CD14-positive monocyte (primary cell): ENCODE results near the gene ZBTB47. TPM values are rescaled to one million over a fixed set of nuclear protein-coding genes. Genes with fewer than 3 reads are reported as not detected.

Experiments
- DNase-seq, 3 donors: peaks; one replicate each; pipeline ENCODE4 v3.0.0-alpha.2; 2011 to 2022
- H2AFZ ChIP-seq: 2 replicates; pipeline ENCODE4 v1.6.0; 2012; ENCODE audit warnings: mild to moderate bottlenecking, low read depth, low read length, inconsistent platforms; ENCODE audit not compliant: insufficient read depth, poor library complexity, severe bottlenecking
- H3K27ac ChIP-seq, 2 donors: 1 replicate in 1 of 2; 2 replicates in 1 of 2; pipeline ENCODE4 v1.5.1; 2012 to 2013; ENCODE audit warnings: low read length in 2 of 2, control low read depth in 1 of 2, inconsistent platforms in 1 of 2, low read depth in 1 of 2, mild to moderate bottlenecking in 1 of 2
- H3K27me3 ChIP-seq, 2 donors: one replicate each; pipeline versions ENCODE4 v1.6.0 to v1.6.1; 2011 to 2013; ENCODE audit warnings: low read length in 2 of 2; ENCODE audit not compliant: control insufficient read depth in 2 of 2, insufficient read depth in 2 of 2
- H3K36me3 ChIP-seq, 2 donors: replicated peaks in 1 of 2; 1 replicate in 1 of 2; 2 replicates in 1 of 2; pipeline versions ENCODE4 v1.5.1 to v1.6.1; 2012 to 2013; ENCODE audit warnings: low read length in 2 of 2, control low read depth in 1 of 2, inconsistent platforms in 1 of 2, mild to moderate bottlenecking in 1 of 2; ENCODE audit not compliant: insufficient read depth in 2 of 2, control insufficient read depth in 1 of 2
- H3K4me1 ChIP-seq, 2 donors: 1 replicate in 1 of 2; 2 replicates in 1 of 2; pipeline versions ENCODE4 v1.5.1 to v1.6.1; 2012 to 2013; ENCODE audit warnings: low read length in 2 of 2, control low read depth in 1 of 2, inconsistent platforms in 1 of 2, mild to moderate bottlenecking in 1 of 2, moderate library complexity in 1 of 2; ENCODE audit not compliant: insufficient read depth in 2 of 2, control insufficient read depth in 1 of 2
- H3K4me2 ChIP-seq: replicated peaks from 2 replicates; pipeline ENCODE3; 2012; ENCODE audit warnings: low read length, moderate library complexity, mild to moderate bottlenecking; ENCODE audit not compliant: poor library complexity, severe bottlenecking; ENCODE audit errors: extremely low read depth
- H3K4me3 ChIP-seq, 3 experiments: fragments of 200-600 bp in 1 of 3; sonication (generic) in 1 of 3; replicated peaks in 1 of 3; 1 replicate in 2 of 3; 2 replicates in 1 of 3; pipeline ENCODE4 v1.5.1; 2011 to 2013; ENCODE audit warnings: low read length in 3 of 3, mild to moderate bottlenecking in 3 of 3, control low read depth in 2 of 3, low read depth in 2 of 3, inconsistent platforms in 1 of 3, moderate library complexity in 1 of 3
- H3K79me2 ChIP-seq: 2 replicates; pipeline ENCODE4 v1.6.0; 2012; ENCODE audit warnings: mild to moderate bottlenecking, control low read depth, inconsistent platforms, low read length, moderate library complexity; ENCODE audit not compliant: insufficient read depth
- H3K9ac ChIP-seq: 2 replicates; pipeline ENCODE4 v1.6.0; 2017; ENCODE audit warnings: low read length, mild to moderate bottlenecking; ENCODE audit not compliant: insufficient read depth, poor library complexity, severe bottlenecking
- H3K9me3 ChIP-seq, 2 donors: replicated peaks in 1 of 2; 1 replicate in 1 of 2; 2 replicates in 1 of 2; pipeline versions ENCODE4 v1.5.1 to v1.6.1; 2012 to 2013; ENCODE audit warnings: low read length in 2 of 2, control low read depth in 1 of 2; ENCODE audit not compliant: control insufficient read depth in 1 of 2, insufficient read depth in 1 of 2
- H4K20me1 ChIP-seq: 2 replicates; pipeline ENCODE4 v1.6.0; 2012; ENCODE audit warnings: mild to moderate bottlenecking, low read length, control low read depth, moderate library complexity; ENCODE audit not compliant: insufficient read depth
- H3K27ac Mint-ChIP-seq, 7 donors: one replicate each; pipeline ENCODE4 v1.8.0; 2020; ENCODE audit warnings: mild to moderate bottlenecking in 7 of 7, mixed read lengths in 7 of 7, moderate library complexity in 6 of 7, inconsistent platforms in 2 of 7
- H3K27me3 Mint-ChIP-seq, 3 donors: one replicate each; pipeline ENCODE4 v1.8.0; 2021 to 2022; ENCODE audit warnings: low read depth in 3 of 3, mild to moderate bottlenecking in 3 of 3, mixed read lengths in 3 of 3, moderate library complexity in 3 of 3, inconsistent platforms in 1 of 3
- H3K36me3 Mint-ChIP-seq, 2 donors: one replicate each; pipeline ENCODE4 v1.8.0; 2020; ENCODE audit warnings: mixed read lengths in 2 of 2, inconsistent platforms in 1 of 2, mild to moderate bottlenecking in 1 of 2
- H3K4me1 Mint-ChIP-seq: one replicate; pipeline ENCODE4 v1.8.0; 2020; ENCODE audit warnings: mild to moderate bottlenecking, mixed read lengths
- H3K4me3 Mint-ChIP-seq, 2 donors: one replicate each; pipeline ENCODE4 v1.8.0; 2020; ENCODE audit warnings: mild to moderate bottlenecking in 2 of 2, mixed read lengths in 2 of 2, moderate library complexity in 1 of 2
- H3K9me3 Mint-ChIP-seq, 7 donors: one replicate each; pipeline ENCODE4 v1.8.0; 2020 to 2022; ENCODE audit warnings: mixed read lengths in 7 of 7, mild to moderate bottlenecking in 6 of 7, moderate library complexity in 6 of 7, inconsistent platforms in 2 of 7
- CTCF ChIP-seq: fragments of 200-600 bp; IDR thresholded peaks from one replicate; pipeline ENCODE4 v1.8.0; 2022; ENCODE audit warnings: antibody characterized with exemption, mild to moderate bottlenecking
- WGBS: methylation state at CpG from one replicate; pipeline ENCODE4 v1.1.5; 2013; ENCODE audit warnings: missing lambda C conversion rate; ENCODE audit not compliant: insufficient coverage; 5-methylcytosine and 5-hydroxymethylcytosine counted together
- intact Hi-C, 2 donors: fragments of 100-400 bp; cut with micrococcal nuclease; formaldehyde crosslinking; loops; one replicate each; pipeline versions ENCODE4 v1.15.0 to v1.15.1; 2023
- polyA plus RNA-seq, 3 donors: library from polyadenylated mRNA; depleted of rRNA in 1 of 3; unstranded in 2 of 3; stranded (reverse) in 1 of 3; fragments of 300-500 nt in 2 of 3; fragments of >200 nt in 1 of 3; fragmentation: Illumina TruSeq in 2 of 3; gene quantifications; 1 replicate in 2 of 3; 2 replicates in 1 of 3; pipeline ENCODE4 v1.2.3, GENCODE V29; 2012 to 2021

ZBTB47 gene
- polyA plus RNA-seq, 3 donors: 0.35 to 9.8 (median 0.41) TPM

GRCh38 chr3:42633544-42633943, 20.0 kb upstream of the ZBTB47 start:
- H3K9ac ChIP-seq: no peak overlapping the region
- Mint-ChIP-seq H3K27me3 (peaks cover 0 to 2% (median 0%) of the 10 kb centered on the region in 3 donors), H3K9me3 (no peaks in the 10 kb centered on the region), H3K27ac (no peak overlapping the region), H3K36me3 (peaks cover 56 to 69% of the 10 kb centered on the region in 2 donors), H3K4me3 (no peak overlapping the region), H3K4me1 (peaks cover 2% of the 10 kb centered on the region)
- peaks cover 61% of the 10 kb centered on the region for H4K20me1 ChIP-seq
- no peak overlapping the region for H2AFZ ChIP-seq
- intact Hi-C loops: no loop called here
- TF ChIP-seq CTCF: no peak
- no peak overlapping the region for H3K4me2 ChIP-seq
- no peaks in the 10 kb centered on the region for H3K4me1 ChIP-seq
- DNase-seq: no peak
- peak overlapping the region in 1 of 2 donors; percentile 21 for H3K27ac ChIP-seq
- WGBS: 100% methylated on average over 1 of the region's 6 CpGs
- H3K79me2 ChIP-seq: peaks cover 24% of the 10 kb centered on the region
- no peaks in the 10 kb centered on the region for H3K9me3 ChIP-seq
- no peaks in the 10 kb centered on the region for H3K27me3 ChIP-seq
- peaks cover 79 to 98% of the 10 kb centered on the region in 2 donors for H3K36me3 ChIP-seq
- no peak overlapping the region for H3K4me3 ChIP-seq

DNA sequence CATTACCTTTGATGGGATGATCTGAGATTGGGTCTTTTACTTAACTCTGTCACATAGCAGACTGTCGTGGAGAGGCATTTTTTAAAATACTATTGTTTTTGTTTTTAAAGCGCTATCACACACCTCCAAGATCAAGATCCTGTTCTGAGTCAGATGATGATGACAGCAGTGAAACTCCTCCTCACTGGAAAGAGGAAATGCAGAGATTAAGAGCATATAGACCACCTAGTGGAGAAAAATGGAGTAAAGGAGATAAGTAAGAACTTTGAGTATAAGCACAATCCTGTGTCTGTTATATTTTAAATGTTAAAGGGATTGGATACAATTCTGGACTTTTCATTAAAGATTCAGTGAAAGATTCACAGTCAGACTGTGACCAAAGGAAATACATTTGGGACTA, 18.4 kb upstream of the ZBTB47 start:
- Histone ChIP-seq H3K9me3 (no peaks in the 10 kb centered on the region), H3K79me2 (peaks cover 33% of the 10 kb centered on the region), H3K4me3 (no peak overlapping the region), H3K27me3 (no peaks in the 10 kb centered on the region), H3K9ac (no peak overlapping the region), H3K27ac (peak overlapping the region in 1 of 2 donors; percentile 21), H3K4me2 (no peak overlapping the region), H4K20me1 (peaks cover 70% of the 10 kb centered on the region), H3K4me1 (no peaks in the 10 kb centered on the region), H3K36me3 (peaks cover 93 to 100% of the 10 kb centered on the region in 2 donors), H2AFZ (no peak overlapping the region)
- peak; percentile 45 to 67 (median 64) for DNase-seq
- Mint-ChIP-seq H3K4me1 (peaks cover 2% of the 10 kb centered on the region), H3K4me3 (no peak overlapping the region), H3K9me3 (no peaks in the 10 kb centered on the region), H3K27me3 (no peaks in the 10 kb centered on the region), H3K27ac (peak overlapping the region in 5 of 7 donors; percentile 12 to 61 (median 23)), H3K36me3 (peaks cover 51 to 59% of the 10 kb centered on the region in 2 donors)
- intact Hi-C loops: no loop called here
- no CpG with 5 or more reads among the region's 2 CpGs for WGBS
- peak; percentile 50 for TF ChIP-seq CTCF
